Activated CD8-positive, alpha-beta memory T cell treated with anti-CD3 and anti-CD28 coated beads for 24 hours (primary cell): ENCODE results near the gene GUCA1C.
A peak's percentile ranks its signal among the peaks of the same experiment; 100 is the strongest.

Experiments used
- DNase-seq: peaks from one replicate; pipeline ENCODE4 v3.0.0-alpha.2; 2020

Gene GUCA1C, protein sequence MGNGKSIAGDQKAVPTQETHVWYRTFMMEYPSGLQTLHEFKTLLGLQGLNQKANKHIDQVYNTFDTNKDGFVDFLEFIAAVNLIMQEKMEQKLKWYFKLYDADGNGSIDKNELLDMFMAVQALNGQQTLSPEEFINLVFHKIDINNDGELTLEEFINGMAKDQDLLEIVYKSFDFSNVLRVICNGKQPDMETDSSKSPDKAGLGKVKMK

DNA sequence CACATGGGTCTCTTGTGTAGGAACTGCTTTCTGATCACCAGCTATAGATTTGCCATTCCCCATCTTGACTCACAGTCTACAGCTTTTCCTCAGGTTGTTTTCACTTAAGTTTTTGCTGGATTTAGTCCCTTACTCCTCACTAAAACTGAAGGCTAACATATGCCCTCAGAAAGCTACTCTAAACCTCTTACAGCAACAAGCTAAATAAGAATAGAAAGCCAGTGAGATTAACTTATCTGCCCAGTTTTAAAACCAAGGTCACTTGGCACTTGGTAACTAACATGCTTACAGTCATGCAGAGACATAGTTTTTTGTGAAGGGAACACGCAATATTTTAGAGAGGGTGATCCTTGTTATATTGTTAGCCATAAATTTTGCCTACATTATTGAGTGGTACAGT, at the start of gene GUCA1C:
GUCA1C (minus strand) TSS at position 180 of the 400 bp plus-strand sequence; CDS start at position 63, 117 bp downstream.
- no peak for DNase-seq

DNA sequence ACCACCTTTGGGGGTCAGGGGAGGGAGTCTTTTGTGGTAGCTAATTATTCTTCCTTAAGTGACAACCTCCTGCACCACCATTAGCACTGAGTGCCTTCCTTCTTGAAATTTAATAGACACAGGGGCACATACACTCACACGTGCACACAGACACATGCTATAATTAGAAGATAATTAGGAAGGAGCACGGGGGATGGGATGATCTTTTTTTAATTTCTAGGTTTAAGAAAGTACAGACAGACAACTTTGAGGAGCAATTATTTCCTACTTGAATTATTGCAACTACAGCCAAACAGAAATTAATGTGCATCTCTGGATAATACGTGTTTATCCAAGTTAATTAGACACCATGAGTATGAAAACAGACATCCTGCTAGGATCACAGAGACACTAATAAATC, 44.8 kb upstream of the GUCA1C start:
- no peak for DNase-seq

DNA sequence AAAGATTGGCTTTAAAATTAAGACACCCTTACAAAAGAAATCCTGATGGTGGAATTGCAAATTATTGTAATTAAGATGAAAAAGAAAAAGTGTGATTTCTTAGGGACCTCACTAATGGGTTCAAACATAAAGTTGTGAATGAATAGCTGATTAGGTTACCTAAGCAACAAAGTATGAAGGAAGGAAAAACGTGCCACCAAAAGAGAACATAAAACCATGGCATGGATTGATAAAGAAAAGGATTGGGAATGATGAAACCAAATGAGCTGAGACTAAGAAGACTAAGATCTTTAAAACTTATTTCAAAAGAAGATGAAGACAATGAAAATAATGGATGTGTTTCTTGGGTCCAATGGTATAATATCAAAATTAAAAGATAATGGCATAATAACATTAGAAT, 32.2 kb upstream of the GUCA1C start:
- no peak for DNase-seq

DNA sequence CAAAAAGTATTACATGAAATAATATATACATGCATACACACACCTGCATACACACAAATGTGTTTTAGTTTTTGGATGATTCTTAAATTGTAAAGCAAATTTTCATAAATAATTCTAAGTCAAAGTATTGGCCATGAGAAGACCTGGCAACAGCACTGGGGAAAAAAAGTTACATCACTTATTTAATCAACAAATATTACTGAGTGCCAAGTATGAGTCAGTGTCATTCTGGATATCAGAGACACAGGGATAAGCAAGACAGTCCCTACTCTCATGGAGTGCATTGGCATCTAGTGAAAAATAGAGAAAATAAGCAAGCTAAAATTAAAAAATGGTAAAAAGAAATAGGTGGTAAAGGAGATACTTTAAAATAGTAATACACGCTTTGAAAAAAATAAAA, 29.4 kb upstream of the GUCA1C start:
- DNase-seq: no peak

DNA sequence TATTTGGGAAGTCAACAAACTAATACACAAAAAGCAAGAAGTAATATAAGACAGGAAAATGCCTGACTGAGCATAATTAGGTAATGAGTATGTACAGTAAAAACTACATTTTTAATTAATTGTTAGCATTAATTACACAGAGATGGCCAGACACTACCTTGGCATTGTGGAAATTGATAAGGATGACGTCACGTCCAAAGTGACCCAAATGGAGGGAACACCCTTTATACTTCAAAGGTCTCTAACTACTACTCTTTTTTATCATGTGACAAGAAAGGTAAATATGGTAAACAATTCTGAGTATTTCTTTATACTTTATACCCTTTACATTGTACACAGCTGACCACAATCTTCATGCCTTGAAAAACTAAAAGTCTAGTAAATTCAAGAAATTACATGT, 22.4 kb upstream of the GUCA1C start:
- no peak for DNase-seq

DNA sequence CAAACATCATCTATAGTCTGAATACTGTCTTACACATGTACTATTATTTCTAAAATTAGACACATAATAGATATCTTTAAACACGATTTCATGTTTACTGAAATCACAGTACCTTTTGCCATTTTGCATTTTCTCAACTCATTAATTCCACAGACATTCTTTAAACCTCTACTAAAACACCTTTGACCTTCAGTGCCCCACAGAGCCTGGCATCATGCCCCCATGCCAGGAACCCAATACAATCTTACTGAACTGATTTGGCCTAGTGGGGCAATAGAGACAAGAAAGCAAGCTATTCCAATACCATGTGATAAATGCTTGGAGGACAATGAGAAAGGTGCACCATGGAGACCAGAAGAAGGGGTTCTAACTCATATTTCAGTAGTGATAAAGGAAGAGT, 19.3 kb upstream of the GUCA1C start:
- DNase-seq: no peak

DNA sequence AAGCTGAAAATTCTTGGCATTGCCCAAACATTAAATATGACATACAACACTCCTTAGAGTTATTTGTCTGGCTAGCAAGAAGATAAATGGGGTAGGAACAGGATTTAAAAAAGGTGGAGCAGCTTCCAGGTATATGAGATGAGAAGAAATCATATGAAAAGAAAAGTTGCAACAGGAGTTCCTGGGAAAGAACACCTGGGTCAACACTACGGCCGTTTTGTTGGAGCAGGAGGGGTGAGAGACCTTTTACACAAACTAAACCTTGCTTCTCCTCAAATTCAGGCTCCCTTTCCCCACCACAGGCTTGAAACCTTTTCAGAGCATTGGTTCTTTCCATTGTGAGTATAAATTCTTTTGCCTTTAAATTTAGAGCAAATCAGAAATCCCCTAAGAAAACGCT, 18.8 kb upstream of the GUCA1C start:
- DNase-seq: no peak

DNA sequence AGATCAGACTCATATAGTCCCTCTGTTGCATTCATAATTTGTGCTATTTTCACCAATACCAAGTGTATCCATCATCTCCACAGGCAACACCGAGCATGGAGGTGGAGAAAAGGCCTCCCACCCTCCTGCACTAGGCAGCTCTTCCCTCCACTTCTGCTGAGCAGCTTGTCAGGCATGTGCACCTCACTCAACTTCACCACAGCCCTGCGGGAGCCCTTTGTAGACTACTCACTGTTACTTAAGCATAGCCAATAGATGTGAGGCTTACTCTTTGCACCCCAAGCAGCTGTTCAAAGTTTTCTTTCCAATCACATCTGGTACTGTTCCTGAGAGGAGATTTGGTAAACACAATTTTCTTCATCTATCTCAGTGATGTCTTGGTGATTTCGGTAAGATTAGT, 16.9 kb upstream of the GUCA1C start:
- DNase-seq: no peak

DNA sequence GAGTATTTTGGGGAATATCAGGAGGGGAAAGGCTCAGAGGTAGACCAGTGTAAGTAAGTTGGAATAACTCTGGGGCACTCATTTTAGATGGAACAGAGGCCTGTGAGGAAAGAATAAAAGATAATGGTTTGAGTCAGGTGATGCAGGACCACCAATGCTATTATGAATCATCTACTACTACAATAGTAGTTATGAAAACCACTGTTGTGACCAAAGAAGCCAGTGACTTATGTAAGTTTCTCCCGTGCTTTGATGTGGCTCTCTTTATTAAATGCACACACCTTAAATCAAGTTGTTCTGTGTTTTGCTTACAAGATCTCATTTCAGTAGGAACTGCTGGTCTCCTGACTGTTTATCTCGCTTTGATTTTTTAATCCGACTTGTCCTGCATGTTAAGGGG, 13.1 kb upstream of the GUCA1C start:
- no peak for DNase-seq

DNA sequence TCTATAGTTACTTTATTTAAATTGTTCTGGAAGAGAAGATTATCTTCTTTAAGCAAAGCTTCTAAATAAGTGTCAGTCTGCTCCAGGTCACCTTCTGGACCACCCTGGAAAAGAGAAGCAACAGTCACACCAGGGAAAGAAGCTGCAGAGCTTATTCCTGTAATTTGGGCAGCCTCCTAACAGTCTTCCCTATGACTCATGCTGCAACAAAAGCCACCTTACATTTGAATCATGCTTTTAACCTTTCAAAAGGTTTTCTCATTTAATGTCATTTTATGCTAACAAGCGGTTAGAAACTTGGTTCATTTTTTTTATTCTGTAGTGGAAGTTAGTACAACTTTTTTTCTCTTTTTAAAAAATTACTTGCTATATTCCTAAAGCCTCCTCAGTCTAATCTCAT, 5.3 kb upstream of the GUCA1C start:
- DNase-seq: no peak

DNA sequence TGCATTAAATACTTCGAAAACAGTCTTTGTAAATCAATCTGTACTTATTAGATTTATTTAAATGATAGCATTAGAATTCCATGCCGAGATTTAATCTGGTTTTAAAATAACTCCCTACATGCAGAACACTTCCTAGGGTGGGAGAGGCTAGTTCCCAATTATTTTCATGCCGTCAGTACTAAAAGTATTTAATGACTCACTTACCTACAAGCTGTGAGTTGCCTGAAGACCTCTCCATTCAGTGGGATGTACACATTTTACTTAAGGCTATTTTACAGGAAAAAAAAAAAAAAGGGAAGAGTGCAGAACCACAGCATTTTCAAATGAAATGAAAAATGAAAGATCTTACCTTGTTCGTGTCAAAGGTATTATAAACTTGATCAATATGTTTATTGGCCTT, 469 bp downstream of the GUCA1C start:
- no peak for DNase-seq

DNA sequence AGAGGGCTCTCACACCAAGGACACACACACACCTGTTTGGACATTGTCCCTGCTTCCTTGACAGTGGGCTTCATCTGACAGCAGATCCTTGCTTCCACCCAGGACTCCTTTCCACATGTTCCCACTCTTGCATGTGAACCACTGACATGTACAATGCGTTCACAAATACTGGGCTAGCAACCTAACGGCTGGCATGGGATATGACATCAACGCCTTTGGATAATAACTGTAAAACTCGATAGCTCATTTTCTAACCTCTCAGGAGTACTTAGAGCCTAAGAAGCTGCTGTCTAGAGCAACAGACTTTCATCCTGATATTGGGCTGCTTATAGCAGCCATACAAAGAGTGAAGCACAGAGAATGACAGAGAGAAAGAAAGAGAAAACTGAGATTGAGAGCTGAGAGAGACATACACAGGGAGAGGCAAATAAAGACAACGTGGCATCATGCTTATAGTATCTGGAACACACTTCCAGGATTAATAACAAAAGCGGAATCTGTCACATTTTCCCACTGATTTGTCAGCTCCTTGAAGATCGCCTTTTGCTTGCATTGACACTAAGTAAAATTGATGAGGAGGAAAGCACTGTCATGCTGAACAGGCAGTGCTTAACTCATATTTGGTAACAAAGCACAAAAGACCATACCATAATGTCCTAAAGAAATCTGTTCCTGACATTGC, 1.7 kb downstream of the GUCA1C start:
- DNase-seq: no peak

DNA sequence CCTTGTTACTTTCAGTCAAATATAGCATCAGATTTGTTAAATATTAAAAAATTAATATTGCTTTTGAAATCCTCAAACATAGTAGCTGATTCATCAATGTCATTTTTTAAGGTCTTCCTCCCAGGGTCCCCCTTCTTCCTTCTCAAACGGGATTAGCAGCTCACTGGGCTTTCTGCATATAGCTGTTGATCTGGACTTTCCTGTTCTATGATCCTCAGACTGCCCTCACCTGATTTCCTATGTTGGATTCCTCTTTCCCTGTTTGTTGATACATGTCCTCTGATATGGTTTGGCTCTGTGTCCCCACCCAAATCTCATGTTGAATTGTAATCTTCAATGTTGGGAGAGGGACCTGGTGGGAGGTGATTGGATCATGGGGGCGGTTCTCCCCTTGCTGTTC, 5.8 kb downstream of the GUCA1C start:
- no peak for DNase-seq

DNA sequence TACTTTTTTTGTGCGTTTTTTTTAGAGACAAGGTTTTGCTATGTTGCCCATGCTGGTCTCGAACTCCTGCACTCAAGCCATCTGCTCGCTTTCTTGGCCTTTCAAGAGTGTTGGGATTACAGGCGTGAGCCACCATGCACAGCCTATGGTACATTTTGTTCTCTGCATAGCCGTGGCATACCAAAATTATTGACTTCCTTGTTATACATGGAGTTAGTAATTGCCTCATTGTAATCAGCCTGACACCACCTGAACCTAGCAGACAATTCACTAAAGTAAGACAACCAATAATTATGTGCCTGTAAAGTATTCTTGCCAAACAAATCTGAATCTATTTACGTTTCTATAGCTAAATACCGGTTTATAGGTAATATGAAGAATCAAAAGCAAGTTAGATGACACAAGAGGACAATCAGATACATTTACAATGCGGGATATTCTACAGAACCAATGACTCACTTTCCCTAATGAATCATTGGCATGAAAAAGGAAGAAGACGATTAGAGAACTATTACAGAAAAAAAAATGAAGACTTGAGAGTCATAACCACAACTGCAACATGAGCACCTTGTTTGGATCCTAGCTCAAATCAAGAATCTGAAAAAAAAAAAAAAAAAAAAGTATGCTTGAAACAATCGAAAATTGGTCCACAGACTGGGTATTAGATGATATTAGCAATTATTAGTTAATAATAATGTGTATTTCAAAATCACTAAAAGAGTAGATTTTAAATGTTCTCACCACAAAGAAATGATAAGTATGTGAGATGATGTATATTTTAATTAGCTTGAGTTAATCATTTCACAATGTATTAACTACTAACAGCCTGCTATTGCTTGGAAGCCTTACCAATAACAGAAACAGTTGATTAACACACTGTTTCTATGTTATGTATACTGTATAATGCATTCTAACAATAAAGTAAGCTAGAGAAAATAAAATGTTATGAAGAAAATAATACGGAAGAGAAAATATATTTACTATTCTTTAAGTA, 7.1 kb downstream of the GUCA1C start:
- no peak for DNase-seq

DNA sequence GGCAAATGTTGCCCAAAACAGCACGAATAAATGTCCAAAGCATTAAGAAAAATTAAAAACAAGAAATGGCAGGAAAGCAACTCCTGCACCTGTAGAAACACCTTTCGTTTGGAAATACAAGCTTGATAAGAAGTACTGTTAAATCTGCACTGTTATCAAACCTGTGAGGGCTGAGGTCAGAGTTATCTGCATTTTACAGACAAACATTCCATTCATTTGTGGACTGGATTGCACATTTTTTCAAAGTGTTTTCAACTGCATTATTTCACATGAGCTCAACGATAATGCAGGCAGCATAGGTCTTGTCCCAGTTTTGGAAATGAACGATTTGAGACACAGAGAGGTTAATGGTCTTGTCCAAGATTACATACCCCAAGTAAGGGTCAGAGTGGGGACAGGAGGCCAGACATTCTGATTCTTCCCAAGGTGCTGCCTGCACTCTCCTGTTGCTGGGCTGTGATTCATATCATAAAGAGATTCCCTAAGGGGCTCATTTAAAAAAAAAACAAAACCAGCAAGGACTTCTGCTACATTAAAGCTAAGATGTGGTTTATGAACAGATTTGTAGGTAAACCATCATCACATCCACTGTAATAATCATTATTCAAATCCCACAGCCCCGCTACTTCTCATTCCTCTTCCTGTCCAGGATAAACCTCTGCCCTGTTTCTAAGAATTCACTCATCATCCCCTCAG, 13.0 kb downstream of the GUCA1C start:
- no peak for DNase-seq

DNA sequence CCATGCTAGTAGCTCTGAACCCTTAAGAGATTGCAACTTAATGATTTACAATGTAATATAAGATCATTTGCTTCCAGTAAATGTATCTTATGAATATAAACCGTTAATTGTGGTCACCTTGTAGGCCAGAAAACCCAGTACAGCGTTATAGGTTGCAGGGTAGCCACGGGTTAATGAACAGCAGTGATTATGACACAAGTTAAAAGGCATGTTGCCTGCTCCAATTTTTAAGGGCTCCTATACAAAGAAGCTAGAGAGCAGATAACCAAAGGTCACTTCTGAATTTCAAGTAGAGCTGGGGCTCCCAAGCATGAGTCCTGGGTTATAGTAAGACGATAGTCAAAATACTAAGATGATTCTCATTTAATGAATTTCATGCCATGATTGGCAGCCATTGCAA, 13.5 kb downstream of the GUCA1C start:
- DNase-seq: no peak

DNA sequence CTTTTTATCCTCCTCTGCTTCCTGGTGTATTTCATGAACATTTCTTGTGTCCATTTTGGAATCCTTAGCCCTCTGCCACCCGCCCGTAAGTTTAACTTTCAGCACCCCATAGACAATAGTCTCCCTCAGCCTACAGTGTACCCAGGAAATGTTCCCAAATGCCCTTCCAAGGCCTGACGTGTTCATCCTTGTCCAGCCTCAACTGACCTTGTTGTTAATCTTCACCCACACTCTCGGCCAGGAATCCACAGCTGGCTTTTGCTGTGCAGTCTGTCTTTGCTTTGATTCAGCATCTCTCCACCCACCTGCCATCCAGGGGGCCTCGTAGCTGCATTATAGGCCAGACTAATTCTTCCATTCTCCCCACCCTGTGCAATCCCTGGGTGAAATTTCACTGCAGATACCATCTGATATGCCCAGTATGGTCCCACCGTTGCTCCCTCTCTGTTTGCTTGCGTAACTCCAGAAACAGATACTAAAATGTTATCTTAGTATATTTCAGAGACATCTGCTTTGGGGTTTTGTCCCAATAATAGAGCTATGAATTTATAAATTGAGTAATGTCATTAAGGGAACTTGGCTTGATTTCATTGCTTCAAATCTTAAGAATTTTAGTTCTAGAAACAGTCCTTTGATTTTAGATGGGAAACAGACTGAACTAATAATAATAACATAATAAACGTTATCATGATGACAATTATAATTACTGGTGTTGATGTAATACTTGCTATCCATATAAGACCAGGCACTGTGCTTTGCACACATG, 16.6 kb downstream of the GUCA1C start:
- no peak for DNase-seq

DNA sequence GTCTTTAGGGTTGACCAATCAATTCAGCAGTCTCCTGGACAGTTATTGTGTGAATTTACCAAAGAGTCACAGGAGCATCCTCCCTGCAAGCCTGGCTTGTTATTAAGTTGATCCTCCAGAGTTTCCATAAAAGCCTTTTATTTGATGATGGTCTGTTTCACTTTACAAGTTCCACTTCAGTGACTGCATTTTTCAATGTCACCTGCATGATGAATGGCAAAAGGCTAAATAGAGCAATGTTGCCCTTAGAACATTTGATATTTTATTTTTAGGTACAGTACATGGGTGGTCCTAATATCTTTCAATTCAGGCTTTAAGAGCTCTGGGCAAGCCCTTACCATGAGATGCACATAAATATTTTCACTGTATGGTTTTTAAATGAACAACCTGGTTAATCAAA, 22.6 kb downstream of the GUCA1C start:
- no peak for DNase-seq

DNA sequence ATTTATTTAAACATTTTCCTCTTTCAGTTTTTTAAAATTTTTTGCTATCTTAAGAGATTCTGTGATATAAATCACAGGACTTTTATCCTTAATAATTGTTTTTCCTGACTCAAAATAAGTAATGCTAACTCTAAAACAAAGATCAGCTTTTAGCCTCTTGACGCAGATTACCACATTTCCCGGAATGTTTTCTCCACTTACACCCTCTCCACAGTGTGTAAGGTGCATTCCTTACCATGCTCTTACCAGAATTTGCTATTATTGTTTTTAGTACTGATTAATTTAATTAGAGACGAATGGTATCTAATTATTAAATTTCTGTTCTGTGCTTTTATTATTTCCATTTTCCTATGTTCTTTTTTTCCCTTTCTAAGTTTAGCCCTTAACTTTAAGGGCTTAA, 34.8 kb downstream of the GUCA1C start:
- no peak for DNase-seq

DNA sequence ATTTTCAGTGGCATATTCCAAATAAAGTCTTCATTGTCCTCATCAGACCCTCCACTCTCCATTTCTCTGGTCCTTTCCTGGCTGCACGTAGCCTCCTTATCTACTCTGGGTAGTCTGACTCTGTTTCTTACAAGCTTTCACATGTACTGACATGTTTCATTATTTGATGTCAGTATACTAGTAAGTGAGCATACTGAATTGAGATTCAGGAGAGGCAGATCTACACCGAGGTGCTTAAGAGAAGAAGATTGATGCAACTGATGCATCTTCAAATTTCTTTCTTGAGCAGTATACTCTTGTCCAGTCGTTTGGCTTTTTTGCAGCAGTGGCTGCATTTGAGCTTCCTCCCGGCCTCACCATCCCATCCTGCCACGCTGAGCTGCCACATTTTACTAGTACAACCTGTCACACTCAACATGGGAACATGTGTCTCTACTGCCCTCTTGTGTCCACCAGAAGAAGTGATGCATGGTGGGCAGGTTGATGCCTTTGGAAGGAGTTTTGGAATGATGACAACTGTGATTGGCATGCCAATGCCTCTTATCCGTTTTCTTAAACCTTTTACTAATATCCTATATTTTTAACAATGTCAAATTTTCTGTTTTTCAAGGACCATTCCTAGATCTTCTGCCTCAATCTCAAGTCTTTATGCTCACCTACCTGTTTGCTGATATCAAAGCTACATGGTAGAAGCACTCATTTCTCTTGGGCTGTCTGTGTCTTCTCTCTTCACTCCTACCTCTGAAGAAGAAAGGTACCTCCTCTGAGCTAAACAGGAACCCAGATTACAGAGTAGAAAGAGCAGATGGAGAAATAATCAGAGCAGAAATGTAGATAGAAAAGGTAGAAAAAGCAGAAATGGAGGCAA, 38.7 kb downstream of the GUCA1C start:
- peak; percentile 80 for DNase-seq

DNA sequence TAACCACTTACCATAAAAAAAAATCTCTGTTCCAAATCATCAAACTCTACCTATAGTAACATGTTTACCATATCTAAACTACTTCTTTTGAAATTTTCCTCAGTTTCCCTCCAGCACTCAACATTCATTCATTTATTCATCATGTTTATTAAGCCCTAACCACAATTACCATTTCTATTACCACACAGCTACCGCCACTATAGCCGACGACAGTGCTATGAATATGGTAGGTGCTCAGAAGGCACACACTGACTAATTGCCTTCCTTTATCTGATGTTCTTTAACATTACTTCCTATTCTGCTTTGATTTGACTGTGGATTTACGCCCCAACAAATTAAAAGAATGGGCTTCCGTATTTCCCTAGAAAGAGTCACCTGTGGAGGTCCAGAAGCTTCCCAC, 43.9 kb downstream of the GUCA1C start:
- DNase-seq: no peak
